IPS-15b (cell line): ENCODE data around the gene GPR157.

Experiments
- H3K27me3 ChIP-seq: one replicate; pipeline ENCODE4 v1.6.1; 2013; ENCODE audit warnings: low read length; ENCODE audit not compliant: control insufficient read depth, insufficient read depth
- H3K36me3 ChIP-seq: one replicate; pipeline ENCODE4 v1.6.1; 2013; ENCODE audit warnings: low read length; ENCODE audit not compliant: control insufficient read depth, insufficient read depth
- H3K4me1 ChIP-seq: one replicate; pipeline ENCODE4 v1.6.1; 2013; ENCODE audit warnings: mild to moderate bottlenecking, low read length; ENCODE audit not compliant: control insufficient read depth, insufficient read depth
- H3K4me3 ChIP-seq: one replicate; pipeline ENCODE4 v1.5.1; 2013; ENCODE audit warnings: low read depth, low read length
- H3K9ac ChIP-seq: one replicate; pipeline ENCODE4 v1.6.1; 2013; ENCODE audit warnings: low read depth, mild to moderate bottlenecking, low read length
- H3K9me3 ChIP-seq: one replicate; pipeline ENCODE4 v1.6.1; 2013; ENCODE audit warnings: mild to moderate bottlenecking, low read length; ENCODE audit not compliant: control insufficient read depth, insufficient read depth

GPR157 gene

GRCh38 chr1:9128520-9129265 is at the start of gene GPR157:
Gene GPR157 (minus strand): TSS chr1:9129102. CDS start chr1:9129027, 75 bp downstream.
- peaks cover 13% of the 10 kb centered on the region for H3K27me3 ChIP-seq
- peak within 1 kb of the TSS; percentile 66 for H3K4me3 ChIP-seq
- no peaks in the 10 kb centered on the region for H3K4me1 ChIP-seq
- H3K9me3 ChIP-seq = no peaks in the 10 kb centered on the region
- H3K36me3 ChIP-seq = no peaks in the 10 kb centered on the region
- peak within 1 kb of the TSS; percentile 37 for H3K9ac ChIP-seq

GRCh38 chr1:9174762-9175161 is 45.9 kb upstream of the GPR157 start:
- no peak overlapping the region for H3K9ac ChIP-seq
- peaks cover 2% of the 10 kb centered on the region for H3K4me1 ChIP-seq
- H3K9me3 ChIP-seq = no peaks in the 10 kb centered on the region
- H3K27me3 ChIP-seq = no peaks in the 10 kb centered on the region
- peaks cover 17% of the 10 kb centered on the region for H3K36me3 ChIP-seq
- no peak overlapping the region for H3K4me3 ChIP-seq

- Histone ChIP-seq H3K4me1 (no peaks in the 10 kb centered on the region), H3K9ac (no peak overlapping the region), H3K4me3 (no peak overlapping the region), H3K36me3 (peaks cover 17% of the 10 kb centered on the region), H3K9me3 (no peaks in the 10 kb centered on the region), H3K27me3 (no peaks in the 10 kb centered on the region)
Measured at GRCh38 chr1:9174243-9174642, 45.3 kb upstream of the GPR157 start.

GRCh38 chr1:9169601-9170137 is 40.8 kb upstream of the GPR157 start:
- no peak overlapping the region for H3K4me3 ChIP-seq

GRCh38 chr1:9167638-9168037 is 38.7 kb upstream of the GPR157 start:
- H3K36me3 ChIP-seq = peaks cover 2% of the 10 kb centered on the region
- no peaks in the 10 kb centered on the region for H3K9me3 ChIP-seq
- H3K27me3 ChIP-seq = no peaks in the 10 kb centered on the region
- H3K4me3 ChIP-seq = no peak overlapping the region
- peaks cover 12% of the 10 kb centered on the region for H3K4me1 ChIP-seq
- H3K9ac ChIP-seq = no peak overlapping the region

More at GRCh38 chr1:9169601-9170137, 40.8 kb upstream of the GPR157 start:
- no peaks in the 10 kb centered on the region for H3K27me3 ChIP-seq
- H3K36me3 ChIP-seq = peaks cover 2% of the 10 kb centered on the region
- H3K9ac ChIP-seq = no peak overlapping the region
- no peaks in the 10 kb centered on the region for H3K9me3 ChIP-seq
- H3K4me1 ChIP-seq = peaks cover 9% of the 10 kb centered on the region

- H3K4me1 ChIP-seq = peaks cover 12% of the 10 kb centered on the region
- no peak overlapping the region for H3K4me3 ChIP-seq
- H3K9me3 ChIP-seq = no peaks in the 10 kb centered on the region
- no peaks in the 10 kb centered on the region for H3K27me3 ChIP-seq
- H3K36me3 ChIP-seq = peaks cover 2% of the 10 kb centered on the region
- no peak overlapping the region for H3K9ac ChIP-seq
Measured at GRCh38 chr1:9166289-9167235, 37.7 kb upstream of the GPR157 start.

GRCh38 chr1:9165396-9165795 is 36.5 kb upstream of the GPR157 start:
- H3K27me3 ChIP-seq = no peaks in the 10 kb centered on the region
- no peaks in the 10 kb centered on the region for H3K36me3 ChIP-seq
- H3K4me1 ChIP-seq = peaks cover 12% of the 10 kb centered on the region
- peak overlapping the region; percentile 13 for H3K9ac ChIP-seq
- H3K4me3 ChIP-seq = no peak overlapping the region
- H3K9me3 ChIP-seq = no peaks in the 10 kb centered on the region

GRCh38 chr1:9164919-9165318 is 36.0 kb upstream of the GPR157 start:
- no peaks in the 10 kb centered on the region for H3K27me3 ChIP-seq
- peak overlapping the region; percentile 13 for H3K9ac ChIP-seq
- H3K4me3 ChIP-seq = no peak overlapping the region
- no peaks in the 10 kb centered on the region for H3K36me3 ChIP-seq
- H3K4me1 ChIP-seq = peaks cover 12% of the 10 kb centered on the region
- H3K9me3 ChIP-seq = no peaks in the 10 kb centered on the region

- H3K4me1 ChIP-seq = peaks cover 12% of the 10 kb centered on the region
- no peaks in the 10 kb centered on the region for H3K36me3 ChIP-seq
- H3K9ac ChIP-seq = no peak overlapping the region
- no peaks in the 10 kb centered on the region for H3K9me3 ChIP-seq
- H3K4me3 ChIP-seq = no peak overlapping the region
- no peaks in the 10 kb centered on the region for H3K27me3 ChIP-seq
Measured at GRCh38 chr1:9164532-9164900, 35.6 kb upstream of the GPR157 start.

GRCh38 chr1:9161963-9162362 is 33.1 kb upstream of the GPR157 start:
- H3K4me1 ChIP-seq = peaks cover 12% of the 10 kb centered on the region
- H3K9ac ChIP-seq = no peak overlapping the region
- no peaks in the 10 kb centered on the region for H3K36me3 ChIP-seq
- no peaks in the 10 kb centered on the region for H3K9me3 ChIP-seq
- no peak overlapping the region for H3K4me3 ChIP-seq
- H3K27me3 ChIP-seq = no peaks in the 10 kb centered on the region

- Histone ChIP-seq H3K36me3 (peaks cover under 1% of the 10 kb centered on the region), H3K4me3 (no peak overlapping the region), H3K9me3 (no peaks in the 10 kb centered on the region), H3K9ac (no peak overlapping the region), H3K4me1 (peaks cover 11% of the 10 kb centered on the region), H3K27me3 (no peaks in the 10 kb centered on the region)
Measured at GRCh38 chr1:9161342-9161741, 32.4 kb upstream of the GPR157 start.
